M059J (cell line): ENCODE results near the gene CRYL1. TPM values are rescaled to one million over a fixed set of nuclear protein-coding genes. Genes with fewer than 3 reads are reported as not detected.

Experiments used
- DNase-seq: peaks from one replicate; pipeline ENCODE4 v3.0.0-alpha.2; 2012; ENCODE audit warnings: low read depth
- total RNA-seq: library from RNA; depleted of rRNA; stranded (reverse); fragments of >200 nt; shearing (Covaris generic); gene quantifications from 2 replicates; pipeline ENCODE4 v1.2.3, GENCODE V29; 2014

Gene CRYL1
- total RNA-seq, 1 experiment from 2014 or later: 8.8 TPM

- no peak for DNase-seq
These were observed 31.0 kb downstream of the CRYL1 start for GRCh38 chr13:20494656-20495055.

- peak; percentile 36 for DNase-seq
These were observed 33.0 kb downstream of the CRYL1 start for GRCh38 chr13:20492641-20493040.

GRCh38 chr13:20491926-20492435 lies 33.7 kb downstream of the CRYL1 start:
- no peak for DNase-seq

- DNase-seq: peak; percentile 13
These were observed 36.4 kb downstream of the CRYL1 start for GRCh38 chr13:20489185-20489820.

- DNase-seq: no peak
These were observed 37.7 kb downstream of the CRYL1 start for GRCh38 chr13:20487927-20488326.

- no peak for DNase-seq
These were observed 42.9 kb downstream of the CRYL1 start for GRCh38 chr13:20482787-20483186.

GRCh38 chr13:20482275-20482761 lies 43.3 kb downstream of the CRYL1 start:
- no peak for DNase-seq

- no peak for DNase-seq
These were observed 48.3 kb downstream of the CRYL1 start for GRCh38 chr13:20477394-20477793.

GRCh38 chr13:20475927-20476691 lies 49.5 kb downstream of the CRYL1 start:
- DNase-seq: no peak

- no peak for DNase-seq
These were observed 51.1 kb downstream of the CRYL1 start for GRCh38 chr13:20474515-20474914.

GRCh38 chr13:20473888-20474287 lies 51.8 kb downstream of the CRYL1 start:
- no peak for DNase-seq

GRCh38 chr13:20473139-20473538 lies 52.5 kb downstream of the CRYL1 start:
- DNase-seq: no peak

GRCh38 chr13:20472531-20472930 lies 53.1 kb downstream of the CRYL1 start:
- DNase-seq: no peak

- no peak for DNase-seq
These were observed 55.5 kb downstream of the CRYL1 start for GRCh38 chr13:20470136-20470535.

GRCh38 chr13:20466371-20466770 lies 59.3 kb downstream of the CRYL1 start:
- no peak for DNase-seq

- DNase-seq: peak; percentile 37
These were observed 60.3 kb downstream of the CRYL1 start for GRCh38 chr13:20465218-20465879.

- DNase-seq: no peak
These were observed 62.7 kb downstream of the CRYL1 start for GRCh38 chr13:20462921-20463320.

GRCh38 chr13:20462533-20462915 lies 63.1 kb downstream of the CRYL1 start:
- DNase-seq: no peak

GRCh38 chr13:20461860-20462532 lies 63.7 kb downstream of the CRYL1 start:
- peak; percentile 41 for DNase-seq

- peak; percentile 66 for DNase-seq
These were observed 64.2 kb downstream of the CRYL1 start for GRCh38 chr13:20461481-20461859.

GRCh38 chr13:20460761-20461160 lies 64.9 kb downstream of the CRYL1 start:
- no peak for DNase-seq

GRCh38 chr13:20457670-20458069 lies 68.0 kb downstream of the CRYL1 start:
- DNase-seq: no peak
